HG02981 (cell line): ENCODE measurements around the gene ZNF43.
"Not testable (repeated sequence)": the region's sequence is repeated elsewhere in the genome, so short reads cannot be mapped to it uniquely, and the experiment has no call there.

Source experiments
- ATAC-seq: cut with Tn5 transposase; IDR thresholded peaks from one replicate; pipeline ENCODE4 v1.9.1; 2021; ENCODE audit warnings: mild to moderate bottlenecking, moderate library complexity; ENCODE audit not compliant: unreplicated experiment

ZNF43 gene

GRCh38 chr19:21835810-21836444, at the start of gene ZNF43:
ZNF43 (minus strand) TSS chr19:21836182; CDS start chr19:21836038, 144 bp downstream.
- peak; percentile 94 for ATAC-seq

DNA sequence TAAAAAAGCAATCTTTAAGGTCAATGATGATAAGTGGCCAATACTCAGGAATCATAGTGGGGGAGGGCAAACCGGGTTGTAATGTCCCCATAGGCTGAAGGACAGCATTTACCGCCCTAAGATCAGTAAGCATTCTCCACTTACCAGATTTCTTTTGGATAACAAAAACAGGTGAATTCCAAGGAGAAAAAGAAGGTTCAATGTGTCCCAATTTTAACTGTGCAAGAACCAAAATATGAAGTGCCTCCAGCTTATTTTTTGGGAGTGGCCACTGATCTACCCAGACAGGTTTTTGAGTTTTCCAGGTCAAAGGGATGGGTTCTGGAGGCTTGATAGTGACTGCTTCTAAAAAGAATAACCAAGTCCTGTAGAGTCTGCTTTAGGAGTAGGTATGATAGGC, 49.5 kb upstream of the ZNF43 start:
- not testable (repeated sequence) for ATAC-seq

- not testable (repeated sequence) for ATAC-seq
These were observed 48.8 kb upstream of the ZNF43 start for GRCh38 chr19:21884786-21885185.

GRCh38 chr19:21883516-21883915, 47.5 kb upstream of the ZNF43 start:
- no peak for ATAC-seq

DNA sequence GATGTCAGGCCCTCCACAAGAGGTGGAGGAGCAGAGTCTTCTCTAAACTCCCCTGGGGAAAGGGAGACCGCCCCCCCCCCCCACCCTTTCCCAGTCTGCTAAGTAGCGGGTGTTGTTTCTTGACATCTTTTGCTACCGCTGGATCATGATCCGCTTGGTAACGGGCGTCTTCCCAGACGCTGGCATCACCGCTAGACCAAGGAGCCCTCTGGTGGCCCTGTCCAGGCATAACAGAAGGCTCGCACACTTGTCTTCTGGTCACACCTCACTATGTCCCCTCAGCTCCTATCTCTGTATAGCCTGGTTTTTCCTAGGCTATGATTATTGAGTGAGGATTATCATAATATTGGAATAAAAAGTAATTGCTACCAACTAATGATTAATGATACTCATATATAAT, 44.8 kb upstream of the ZNF43 start:
- not testable (repeated sequence) for ATAC-seq

DNA sequence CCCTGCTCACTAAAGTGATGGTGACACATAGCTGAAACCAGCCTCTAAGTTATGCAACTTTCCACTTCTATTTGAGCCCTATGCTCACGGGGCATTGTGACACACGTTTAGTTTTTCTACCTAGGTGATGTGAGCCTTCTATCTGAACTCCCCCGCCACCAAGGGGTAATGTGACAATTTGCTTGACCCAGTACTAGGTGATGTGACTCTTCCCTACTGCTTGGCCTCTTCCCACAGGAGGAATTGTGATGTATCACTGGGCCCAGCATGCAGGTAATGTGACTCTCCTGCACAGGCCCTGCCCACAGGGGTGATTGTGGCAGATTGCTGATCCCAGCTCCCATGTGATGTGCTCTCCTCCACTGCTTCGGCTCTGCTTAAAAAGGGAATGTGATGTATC, 42.7 kb upstream of the ZNF43 start:
- no peak for ATAC-seq

GRCh38 chr19:21877976-21878375, 42.0 kb upstream of the ZNF43 start:
- ATAC-seq = no peak

DNA sequence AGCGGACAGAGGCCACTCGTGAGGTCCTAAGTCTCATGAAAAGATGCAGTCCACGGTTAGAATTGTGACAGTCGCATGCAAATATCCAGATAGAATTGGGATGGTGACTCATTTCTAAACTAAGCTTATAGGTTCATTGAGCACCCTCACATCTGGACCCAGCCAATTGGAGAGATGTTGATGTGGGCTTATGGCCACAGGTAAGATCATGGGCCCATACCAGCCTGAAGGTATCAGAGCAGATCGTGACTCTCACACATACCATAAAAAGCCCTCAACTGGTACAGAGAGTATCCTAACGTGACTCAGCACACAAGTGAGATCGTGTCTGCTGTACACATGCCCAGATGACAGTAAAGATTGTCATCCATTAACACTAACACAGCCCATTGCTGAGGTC, 40.6 kb upstream of the ZNF43 start:
- not testable (repeated sequence) for ATAC-seq

- no peak for ATAC-seq
These were observed 21.0 kb upstream of the ZNF43 start for GRCh38 chr19:21856773-21857514.

DNA sequence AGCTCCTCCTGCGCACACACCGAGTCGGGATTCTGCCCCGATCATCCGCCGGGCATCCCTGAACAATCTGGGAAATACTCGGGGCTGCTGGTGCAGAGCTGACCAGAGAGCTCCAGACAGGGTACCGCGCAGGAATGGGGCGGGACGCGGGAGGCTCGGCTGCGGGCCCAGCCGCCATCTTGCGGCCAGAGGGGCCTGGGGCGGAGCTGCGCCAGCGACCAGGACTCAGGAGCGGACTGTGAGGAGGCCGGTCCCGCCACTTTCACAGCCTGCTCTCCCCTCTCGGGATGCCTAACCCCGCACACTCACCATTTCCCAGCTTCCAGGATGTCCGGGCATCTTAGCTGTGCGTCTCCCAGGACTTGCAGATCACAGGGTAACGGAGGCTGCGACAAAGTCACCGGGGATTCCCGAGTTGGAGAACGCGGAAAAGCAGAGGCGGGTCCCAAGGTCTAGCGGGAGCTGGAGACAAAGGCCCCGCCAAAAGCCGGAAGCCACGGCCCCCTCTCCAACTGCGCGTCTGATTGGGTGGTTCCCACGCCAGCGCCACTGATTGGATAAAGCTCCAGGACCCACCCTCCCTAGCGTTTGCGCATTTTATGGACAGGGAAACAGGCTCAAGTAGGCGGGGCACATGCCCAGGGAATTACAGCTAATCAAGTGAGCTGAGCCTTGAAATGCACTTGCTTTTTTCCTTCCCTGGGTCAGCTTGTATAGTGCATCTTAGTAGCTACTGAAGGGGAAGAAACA, 15.8 kb upstream of the ZNF43 start:
- peak; percentile 98 for ATAC-seq

GRCh38 chr19:21850656-21851255, 14.8 kb upstream of the ZNF43 start:
- ATAC-seq = no peak

GRCh38 chr19:21848706-21849105, 12.7 kb upstream of the ZNF43 start:
- no peak for ATAC-seq

GRCh38 chr19:21843081-21843480, 7.1 kb upstream of the ZNF43 start:
- no peak for ATAC-seq

DNA sequence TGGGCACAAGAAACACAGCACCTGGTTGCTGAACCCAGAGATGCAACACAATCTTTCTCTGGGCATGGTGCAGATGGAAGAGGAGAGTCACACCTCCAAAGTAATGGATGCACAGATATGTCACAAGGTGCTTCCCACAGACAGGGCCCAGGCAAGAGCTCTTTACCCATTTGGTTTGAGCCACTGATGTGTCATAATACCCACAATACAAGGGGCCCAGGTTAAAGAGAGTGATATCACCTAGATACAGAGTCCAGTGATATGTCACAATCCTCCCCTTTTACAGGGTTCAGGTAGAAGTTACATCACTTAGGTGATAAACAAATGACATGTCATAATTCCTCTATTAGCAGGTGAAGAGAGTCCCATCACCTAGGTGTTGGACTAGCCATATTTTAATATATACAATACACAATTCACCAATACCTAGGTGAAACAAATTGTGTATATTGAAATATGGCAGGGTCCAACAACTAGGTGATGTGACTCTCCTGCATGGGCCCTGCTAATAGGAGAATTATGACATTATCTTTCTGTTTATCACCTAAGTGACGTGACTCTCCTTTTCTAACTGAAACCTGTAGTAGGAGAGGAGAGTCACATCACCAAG, 5.6 kb upstream of the ZNF43 start:
- no peak for ATAC-seq

DNA sequence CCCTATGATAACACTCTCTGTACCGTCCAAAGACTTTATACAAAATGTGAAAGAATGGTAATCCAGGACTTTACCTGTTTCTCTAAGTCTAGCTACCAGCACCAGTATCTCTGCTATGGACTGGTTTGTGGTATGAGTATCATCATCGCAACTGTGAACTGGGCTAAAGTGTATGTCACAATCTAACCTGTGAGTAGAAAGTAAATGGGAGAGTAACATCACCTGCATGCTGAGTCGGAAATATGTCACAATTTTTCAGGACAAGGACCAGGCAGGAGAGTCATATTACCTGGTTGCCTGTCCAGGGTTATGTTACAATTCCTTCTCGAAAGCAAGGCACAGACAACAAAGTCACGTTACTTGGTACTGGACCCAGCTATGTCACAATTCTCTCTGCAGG, 5.1 kb upstream of the ZNF43 start:
- ATAC-seq = no peak

- no peak for ATAC-seq
These were observed 4.0 kb upstream of the ZNF43 start for GRCh38 chr19:21839976-21840375.

- no peak for ATAC-seq
These were observed 2.7 kb upstream of the ZNF43 start for GRCh38 chr19:21838646-21839045.

GRCh38 chr19:21835429-21835809, 563 bp downstream of the ZNF43 start:
- ATAC-seq = no peak

DNA sequence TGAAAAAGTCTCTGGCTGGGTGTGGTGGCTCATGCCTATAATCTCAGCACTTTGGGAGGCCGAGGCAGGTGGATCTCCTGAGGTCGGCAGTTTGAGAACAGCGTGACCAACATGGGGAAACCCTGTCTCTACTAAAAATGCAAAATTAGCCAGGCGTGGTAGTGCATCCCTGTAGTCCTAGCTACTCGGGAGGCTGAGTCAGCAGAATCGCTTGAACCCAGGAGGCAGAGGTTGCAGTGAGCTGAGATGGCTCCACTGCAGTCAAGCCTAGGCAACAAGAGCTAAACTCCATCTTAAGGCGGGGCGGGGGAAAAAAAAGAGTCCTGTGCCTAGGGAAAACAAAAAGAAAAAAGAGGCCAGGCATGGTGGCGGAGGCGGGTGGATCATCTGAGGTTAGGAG, 2.2 kb downstream of the ZNF43 start:
- no peak for ATAC-seq

GRCh38 chr19:21824679-21825078, 11.3 kb downstream of the ZNF43 start:
- ATAC-seq = no peak

DNA sequence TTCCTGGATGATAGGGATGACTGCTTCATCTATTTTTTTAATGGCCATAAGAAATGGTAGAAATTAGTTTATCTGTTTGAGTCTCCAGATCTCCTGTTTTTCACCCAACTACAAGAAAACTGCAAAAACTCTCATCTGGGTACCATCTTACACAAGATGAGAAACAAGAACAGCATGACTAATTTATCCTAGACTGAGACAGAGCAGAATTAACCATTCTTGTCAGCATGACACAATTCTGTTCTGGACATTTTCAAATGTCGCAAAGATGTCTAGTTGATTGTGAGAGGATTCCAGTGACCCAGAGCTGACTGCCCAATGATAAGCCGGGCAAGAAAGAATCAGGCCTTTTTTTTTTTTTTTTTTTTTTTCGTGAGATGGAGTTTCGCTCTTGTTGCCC, 12.8 kb downstream of the ZNF43 start:
- ATAC-seq = no peak
